OCI-LY3 (cell line): ENCODE results near the gene RPS10.

Experiments used
- H2AFZ ChIP-seq: fragments of 200-600, 300-600 bp; shearing (Covaris generic); 2 replicates; pipeline ENCODE4 v1.6.0; 2014; ENCODE audit warnings: antibody characterized with exemption, low read depth, low read length
- H3K27ac ChIP-seq: fragments of 200-600, 300-600 bp; sonication (generic); 2 replicates; pipeline ENCODE4 v1.5.1; 2014; ENCODE audit warnings: mild to moderate bottlenecking, low read length, moderate library complexity, mixed read lengths
- H3K27me3 ChIP-seq: fragments of 200-600, 300-600 bp; sonication (generic); 2 replicates; pipeline ENCODE4 v1.6.1; 2014; ENCODE audit warnings: low read depth, low read length, mixed read lengths
- H3K36me3 ChIP-seq: fragments of 200-600, 300-600 bp; sonication (generic); replicated peaks from 2 replicates; pipeline ENCODE3; 2014; ENCODE audit warnings: low read depth, low read length, mixed read lengths
- H3K4me1 ChIP-seq: fragments of 300-600, 200-600 bp; sonication (generic); 2 replicates; pipeline ENCODE4 v1.6.1; 2014; ENCODE audit warnings: low read length, mixed read lengths
- H3K4me2 ChIP-seq: fragments of 200-600, 300-600 bp; sonication (generic); 2 replicates; pipeline ENCODE4 v1.6.1; 2014; ENCODE audit warnings: low read length, mixed read lengths
- H3K4me3 ChIP-seq: fragments of 300-600, 200-600 bp; sonication (generic); 2 replicates; pipeline ENCODE4 v1.5.1; 2014; ENCODE audit warnings: antibody characterized with exemption, mild to moderate bottlenecking, low read length, moderate library complexity
- H3K79me2 ChIP-seq: fragments of 300-600, 200-600 bp; shearing (Covaris generic); 2 replicates; pipeline ENCODE4 v1.6.1; 2014; ENCODE audit warnings: mild to moderate bottlenecking, low read length, mixed read lengths
- H3K9ac ChIP-seq: fragments of 300-600, 200-600 bp; shearing (Covaris generic); 2 replicates; pipeline ENCODE4 v1.6.0; 2014; ENCODE audit warnings: mild to moderate bottlenecking, low read length, moderate library complexity
- H3K9me3 ChIP-seq: fragments of 200-600, 300-600 bp; shearing (Covaris generic); 2 replicates; pipeline ENCODE4 v1.6.1; 2014; ENCODE audit warnings: low read length, mixed read lengths; ENCODE audit not compliant: insufficient read depth
- H4K20me1 ChIP-seq: fragments of 200-600, 300-600 bp; sonication (generic); 2 replicates; pipeline ENCODE4 v1.6.1; 2016; ENCODE audit warnings: low read length, mixed read lengths; ENCODE audit not compliant: insufficient read depth
- CTCF ChIP-seq: fragments of 200-600, 300-600 bp; sonication (generic); IDR thresholded peaks from 2 replicates; pipeline ENCODE4 v1.5.1; 2014; ENCODE audit warnings: antibody characterized with exemption, low read length, low read depth
- EZH2phosphoT487 ChIP-seq: fragments of 200-600 bp; shearing (Covaris generic); IDR thresholded peaks from 2 replicates; pipeline ENCODE4 v1.6.1; 2018; ENCODE audit warnings: antibody characterized with exemption, mixed run types, low read depth

The RPS10 gene

GRCh38 chr6:34425132-34425497 is 754 bp downstream of the RPS10 start:
- Histone ChIP-seq H4K20me1 (0 out of 2 replicates have a peak, but pooled peaks cover 2% of the 10 kb centered on the region), H3K4me2 (peak overlapping the region; percentile 87), H3K9ac (peak overlapping the region; percentile 98), H3K36me3 (peaks cover 35% of the 10 kb centered on the region), H3K4me1 (peaks cover 9% of the 10 kb centered on the region), H3K79me2 (peaks cover 41% of the 10 kb centered on the region), H3K27me3 (no peaks in the 10 kb centered on the region), H3K9me3 (no peaks in the 10 kb centered on the region), H2AFZ (no peak overlapping the region), H3K4me3 (peak overlapping the region; percentile 96), H3K27ac (peak overlapping the region; percentile 57)
- TF ChIP-seq CTCF = no peak
- TF ChIP-seq EZH2phosphoT487 = no peak

DNA sequence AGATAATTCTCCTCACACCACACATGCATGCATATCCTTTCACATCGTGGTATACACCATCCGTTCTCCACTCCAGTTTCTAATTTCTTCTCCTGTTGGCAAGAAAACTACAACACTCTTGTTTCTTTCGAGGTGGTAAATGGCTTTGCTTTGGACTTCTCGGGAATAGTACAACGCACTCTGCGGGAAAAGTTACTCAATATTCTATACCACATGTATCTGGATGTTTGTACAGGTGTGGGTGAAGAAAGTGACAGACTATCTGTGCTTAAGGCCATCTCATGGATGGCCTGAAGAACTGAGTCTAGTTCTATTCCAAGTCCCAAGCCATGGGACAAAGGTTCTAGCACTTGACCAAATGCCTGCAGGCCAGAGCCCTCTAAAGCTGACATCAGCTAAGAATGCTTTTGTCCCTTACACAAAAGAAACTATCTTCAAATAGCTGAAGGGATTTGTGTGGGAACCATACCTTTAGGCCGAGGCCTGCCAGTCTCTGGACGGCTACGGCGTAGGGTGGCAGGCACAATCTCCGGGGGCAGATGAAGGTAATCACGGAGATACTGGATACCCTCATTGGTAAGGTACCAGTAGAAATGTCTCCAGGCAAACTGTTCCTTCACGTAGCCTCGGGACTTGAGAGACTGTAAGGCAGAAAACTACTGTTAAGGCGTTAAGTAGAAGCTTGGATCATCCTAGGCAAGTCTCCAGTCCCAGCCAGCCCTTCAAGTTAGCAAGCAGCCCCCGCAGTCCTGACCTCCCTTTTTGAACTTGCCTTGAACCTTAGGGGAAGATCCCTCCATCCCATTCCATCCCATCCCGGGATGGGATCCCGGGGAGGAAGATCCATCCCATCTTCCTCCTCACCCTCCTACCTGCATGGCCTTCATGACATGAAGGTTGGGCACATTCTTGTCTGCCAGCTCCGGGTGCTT is 1.4 kb downstream of the RPS10 start:
- H3K4me1 ChIP-seq = peaks cover 9% of the 10 kb centered on the region
- H3K4me3 ChIP-seq = peak overlapping the region; percentile 96
- no peak overlapping the region for H2AFZ ChIP-seq
- no peaks in the 10 kb centered on the region for H3K9me3 ChIP-seq
- H3K4me2 ChIP-seq = peak overlapping the region; percentile 87
- peaks cover 35% of the 10 kb centered on the region for H3K36me3 ChIP-seq
- H3K9ac ChIP-seq = peak overlapping the region; percentile 98
- H3K27me3 ChIP-seq = no peaks in the 10 kb centered on the region
- H3K79me2 ChIP-seq = peaks cover 41% of the 10 kb centered on the region
- no peak for TF ChIP-seq EZH2phosphoT487
- H3K27ac ChIP-seq = 0 out of 2 replicates have a peak overlapping the region, but pooled peaks have one; percentile 57
- H4K20me1 ChIP-seq = 0 out of 2 replicates have a peak, but pooled peaks cover 2% of the 10 kb centered on the region

DNA sequence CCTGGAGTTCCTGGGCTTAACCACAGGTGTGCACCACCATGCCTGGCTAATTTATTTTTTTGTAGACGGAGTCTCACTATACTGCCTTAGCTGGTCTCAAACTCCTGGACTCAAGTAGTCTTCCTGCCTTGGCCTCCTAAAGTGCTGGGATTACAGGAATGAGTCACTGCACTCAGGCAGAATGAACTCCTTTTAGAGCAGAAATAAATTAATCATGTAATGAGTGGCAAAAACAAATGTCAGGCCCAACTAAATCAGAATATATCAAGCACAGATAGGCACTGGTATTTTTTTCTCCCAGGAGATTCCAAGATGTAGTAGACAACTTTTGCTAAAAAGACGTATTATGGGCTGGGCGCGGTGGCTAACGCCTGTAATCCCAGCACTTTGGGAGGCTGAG is 2.6 kb downstream of the RPS10 start:
- no peak overlapping the region for H2AFZ ChIP-seq
- H3K27ac ChIP-seq = no peak overlapping the region
- no peak overlapping the region for H3K4me2 ChIP-seq
- H3K79me2 ChIP-seq = peaks cover 41% of the 10 kb centered on the region
- no peak overlapping the region for H3K4me3 ChIP-seq
- no peaks in the 10 kb centered on the region for H3K9me3 ChIP-seq
- no peak for TF ChIP-seq CTCF
- H3K9ac ChIP-seq = no peak overlapping the region
- H3K36me3 ChIP-seq = peaks cover 39% of the 10 kb centered on the region
- H4K20me1 ChIP-seq = peaks cover 5% of the 10 kb centered on the region; the same call in 1 of the 2 replicates
- peaks cover 9% of the 10 kb centered on the region for H3K4me1 ChIP-seq
- H3K27me3 ChIP-seq = no peaks in the 10 kb centered on the region

- TF ChIP-seq EZH2phosphoT487 (no peak), CTCF (no peak)
- H3K9ac ChIP-seq = no peak overlapping the region
- no peaks in the 10 kb centered on the region for H3K27me3 ChIP-seq
- no peak overlapping the region for H3K4me3 ChIP-seq
- H3K9me3 ChIP-seq = no peaks in the 10 kb centered on the region
- H3K27ac ChIP-seq = no peak overlapping the region
- no peak overlapping the region for H3K4me2 ChIP-seq
- peaks cover 14% of the 10 kb centered on the region for H3K79me2 ChIP-seq
- peaks cover 37% of the 10 kb centered on the region for H3K36me3 ChIP-seq
- no peaks in the 10 kb centered on the region for H3K4me1 ChIP-seq
- no peak overlapping the region for H2AFZ ChIP-seq
- H4K20me1 ChIP-seq = peaks cover 6% of the 10 kb centered on the region
These were observed 7.5 kb downstream of the RPS10 start for GRCh38 chr6:34418367-34418766.
